Astrocyte of the hippocampus (primary cell): ENCODE measurements around the gene NENF.
"Not testable (repeated sequence)": the region's sequence is repeated elsewhere in the genome, so short reads cannot be mapped to it uniquely, and the experiment has no call there.

Experiments
- DNase-seq: peaks from one replicate; pipeline ENCODE4 v3.0.0; 2011; ENCODE audit warnings: low read depth, low spot score

NENF gene

DNA sequence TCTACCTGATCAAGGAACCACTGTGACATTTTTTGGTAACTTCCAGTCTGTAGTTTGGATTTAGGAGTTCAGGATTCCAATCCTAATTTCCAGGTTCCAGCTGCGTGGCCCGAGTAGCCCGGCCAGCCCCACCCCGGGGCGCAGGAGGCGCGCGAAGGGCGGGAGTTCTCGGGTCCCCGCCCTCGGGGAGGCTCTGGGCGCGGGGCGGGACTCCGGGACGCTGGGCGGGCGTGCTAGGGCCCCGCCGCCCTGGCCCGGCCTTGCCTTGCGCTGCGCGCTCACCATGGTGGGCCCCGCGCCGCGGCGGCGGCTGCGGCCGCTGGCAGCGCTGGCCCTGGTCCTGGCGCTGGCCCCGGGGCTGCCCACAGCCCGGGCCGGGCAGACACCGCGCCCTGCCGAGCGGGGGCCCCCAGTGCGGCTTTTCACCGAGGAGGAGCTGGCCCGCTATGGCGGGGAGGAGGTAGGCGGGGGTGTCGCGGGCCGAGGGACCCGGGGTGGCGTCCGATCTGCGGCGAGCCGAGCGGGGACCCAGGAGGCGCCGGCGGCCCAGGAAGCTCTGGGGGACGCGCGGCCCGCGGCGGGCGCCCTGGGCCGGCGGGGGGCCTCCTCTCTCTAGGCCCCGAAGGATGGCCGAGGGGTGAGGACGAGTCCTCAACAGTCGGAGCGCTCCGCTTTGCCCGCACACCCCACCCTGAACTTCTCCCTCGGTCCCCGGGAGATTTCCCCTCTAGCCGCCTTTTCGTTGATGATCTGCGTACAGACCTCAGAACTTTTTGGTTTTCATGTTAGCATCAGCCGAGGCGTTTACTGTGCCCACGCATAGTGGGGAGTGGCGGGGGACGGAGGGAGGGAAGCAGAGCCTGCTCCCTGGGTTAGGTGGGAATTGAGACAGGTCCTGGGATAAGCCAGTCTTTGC is at the start of gene NENF:
Gene NENF, plus strand, starts transcription at position 260 of the 916 bp plus-strand sequence. Its CDS starts 24 bp downstream, at position 284.
- peak; percentile 94 for DNase-seq

DNA sequence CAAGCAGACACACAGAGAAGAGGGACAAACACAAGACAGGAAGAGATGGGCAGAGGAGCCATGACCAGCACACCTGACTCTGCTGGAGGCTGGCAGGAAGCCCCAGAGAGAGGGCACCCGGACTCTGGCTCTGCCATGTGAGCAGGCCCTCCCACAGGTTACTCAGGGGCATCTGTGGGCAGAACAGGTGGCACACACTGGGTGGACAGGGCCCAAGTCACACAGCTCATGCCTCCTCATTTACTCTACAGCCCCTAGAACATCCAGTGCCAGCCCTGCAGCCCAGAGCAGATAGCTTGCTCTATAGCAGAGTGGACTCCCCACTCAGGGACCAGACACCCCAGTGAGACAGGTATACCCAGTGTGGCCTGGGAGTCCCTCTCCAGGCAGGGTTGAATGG is 46.7 kb upstream of the NENF start:
- DNase-seq: no peak

GRCh38 chr1:212388985-212389716 is 43.6 kb upstream of the NENF start:
- no peak for DNase-seq

- not testable (repeated sequence) for DNase-seq
Observed at GRCh38 chr1:212395678-212396437, 36.9 kb upstream of the NENF start.

GRCh38 chr1:212396638-212397037 is 36.1 kb upstream of the NENF start:
- no peak for DNase-seq

- no peak for DNase-seq
Observed at GRCh38 chr1:212397171-212397570, 35.5 kb upstream of the NENF start.

GRCh38 chr1:212401042-212401441 is 31.7 kb upstream of the NENF start:
- no peak for DNase-seq

GRCh38 chr1:212401838-212402582 is 30.7 kb upstream of the NENF start:
- DNase-seq: no peak

GRCh38 chr1:212402666-212403321 is 29.9 kb upstream of the NENF start:
- no peak for DNase-seq

- DNase-seq: no peak
Observed at GRCh38 chr1:212410231-212410820, 22.4 kb upstream of the NENF start.

- DNase-seq: no peak
Observed at GRCh38 chr1:212412374-212412773, 20.3 kb upstream of the NENF start.

GRCh38 chr1:212413902-212414327 is 18.8 kb upstream of the NENF start:
- DNase-seq: peak; percentile 60

DNA sequence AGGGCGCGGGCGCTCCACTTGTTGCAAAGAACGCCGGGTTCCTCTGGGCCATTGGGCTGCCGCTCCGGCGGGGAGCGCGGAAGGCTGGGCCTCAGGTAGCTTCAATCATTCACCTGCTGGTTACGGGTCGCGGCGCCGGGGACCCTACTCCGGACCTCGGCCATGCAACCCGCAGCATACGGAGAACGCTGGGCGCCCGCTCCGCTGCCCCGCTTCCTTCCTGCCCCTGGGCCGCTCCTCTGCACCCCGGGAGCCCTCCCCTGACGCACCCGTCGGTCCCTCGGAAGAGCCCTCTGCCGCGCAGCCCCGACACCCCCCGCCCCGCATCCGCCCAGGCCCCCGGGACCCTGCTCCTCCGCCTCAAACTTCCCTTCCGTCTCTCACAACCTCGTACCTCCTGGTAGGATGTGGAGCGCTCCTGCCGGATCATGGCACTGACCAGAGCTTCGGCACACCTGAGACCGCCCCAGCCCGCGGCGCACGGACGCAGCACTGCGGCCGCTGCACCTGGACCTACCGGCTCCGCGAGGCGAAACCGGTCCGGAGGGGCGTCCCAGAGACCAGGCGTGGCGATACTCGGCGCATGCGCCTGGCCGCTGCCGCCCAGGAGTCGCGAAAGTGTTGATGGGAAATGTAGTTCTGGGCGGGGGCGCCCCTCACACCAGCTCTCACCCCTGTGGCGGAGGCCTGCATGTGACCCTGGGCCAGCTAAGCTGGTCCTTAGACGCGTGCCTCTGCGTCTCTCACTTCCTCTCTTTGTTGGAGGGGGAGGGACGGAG is 18.2 kb upstream of the NENF start, which contains the start of gene PACC1:
Gene PACC1, minus strand, starts transcription at position 559 of the 779 bp plus-strand sequence. Its CDS starts 129 bp downstream, at position 430.
- DNase-seq: peak; percentile 93

DNA sequence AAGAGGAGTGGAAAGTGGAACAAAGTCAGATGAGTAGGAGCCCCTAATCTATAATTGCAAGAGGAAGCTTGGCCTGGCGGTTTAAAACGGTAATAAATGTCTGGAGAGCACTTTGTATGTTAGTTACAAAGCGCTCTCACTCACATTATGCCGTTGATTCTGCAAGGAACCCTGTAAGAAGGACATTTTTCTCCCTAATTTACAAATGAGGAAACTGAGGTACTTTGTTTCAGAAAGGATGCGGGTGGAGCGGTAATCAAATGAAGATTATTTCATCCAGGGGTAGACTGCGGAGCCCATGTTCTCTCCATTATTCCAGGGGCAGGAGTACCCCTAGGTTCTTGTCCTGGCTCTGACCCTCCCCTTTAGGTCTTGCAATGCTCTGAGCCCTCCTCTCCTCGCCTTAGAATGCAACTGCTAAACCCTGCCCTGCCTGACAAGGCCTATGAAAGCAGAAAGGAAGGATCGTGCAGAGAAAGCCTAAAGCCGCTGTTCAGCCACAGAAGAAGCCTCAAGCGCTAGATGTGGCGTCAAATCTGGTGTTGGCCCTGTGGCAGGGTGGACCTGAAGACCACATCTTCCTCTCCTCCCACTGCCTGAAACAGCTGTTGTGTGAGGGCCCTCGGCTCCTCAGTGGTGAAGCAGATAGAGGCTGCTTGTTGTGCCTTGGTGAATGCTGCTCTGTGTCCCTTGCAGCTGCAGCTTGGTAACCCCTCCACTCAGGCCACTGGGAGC is 17.4 kb upstream of the NENF start:
- no peak for DNase-seq

DNA sequence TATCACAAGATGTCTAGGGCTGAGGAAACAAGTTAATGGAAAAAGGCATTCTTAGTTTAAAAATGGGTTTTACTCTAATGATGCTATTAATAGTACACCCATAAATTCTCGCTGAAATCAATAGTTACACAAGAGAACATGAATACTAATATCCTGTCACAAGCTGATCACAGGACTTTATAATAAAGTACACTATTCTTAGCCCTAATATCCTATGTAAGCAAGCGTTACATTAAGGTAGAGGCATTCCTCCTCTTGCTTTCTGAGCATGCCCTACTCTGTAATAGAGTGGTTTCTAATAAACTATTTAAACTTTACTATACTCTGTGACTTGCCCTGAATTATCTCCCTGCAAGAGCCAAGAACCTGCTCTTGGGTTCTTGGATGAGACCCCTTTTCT is 11.6 kb upstream of the NENF start:
- no peak for DNase-seq

- DNase-seq: no peak
Observed at GRCh38 chr1:212423879-212424278, 8.8 kb upstream of the NENF start.

- no peak for DNase-seq
Observed at GRCh38 chr1:212428496-212428895, 4.2 kb upstream of the NENF start.

GRCh38 chr1:212430416-212430815 is 2.3 kb upstream of the NENF start:
- DNase-seq: no peak

DNA sequence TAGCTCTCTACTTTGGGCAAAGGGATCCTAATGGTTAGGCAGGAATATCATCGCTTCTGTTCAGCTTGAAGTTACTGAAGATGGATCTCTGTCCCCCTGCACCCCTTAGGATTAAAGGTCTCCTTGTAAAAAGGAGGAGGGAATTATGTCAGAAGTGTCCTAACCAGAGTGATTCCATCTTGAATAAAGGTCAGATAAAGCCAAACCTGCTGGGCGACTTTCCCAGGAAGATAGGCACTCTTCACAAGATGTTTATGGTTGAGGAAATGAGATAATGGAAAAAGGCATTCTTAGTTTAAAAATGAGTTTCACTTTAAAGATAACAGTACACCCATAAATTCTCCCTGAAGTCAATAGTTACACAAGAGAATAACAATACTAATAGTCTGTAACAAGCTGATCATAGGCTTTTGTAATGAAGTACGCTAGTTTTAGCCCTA is 1.7 kb upstream of the NENF start:
- no peak for DNase-seq
